Raji (cell line): ENCODE measurements around the gene METTL18.

Experiments
- POLR2A ChIP-seq: IDR thresholded peaks from 2 replicates; pipeline ENCODE4 v1.6.1; 2011; ENCODE audit warnings: low read depth, low read length, control low read depth; ENCODE audit not compliant: insufficient read depth

The METTL18 gene

DNA sequence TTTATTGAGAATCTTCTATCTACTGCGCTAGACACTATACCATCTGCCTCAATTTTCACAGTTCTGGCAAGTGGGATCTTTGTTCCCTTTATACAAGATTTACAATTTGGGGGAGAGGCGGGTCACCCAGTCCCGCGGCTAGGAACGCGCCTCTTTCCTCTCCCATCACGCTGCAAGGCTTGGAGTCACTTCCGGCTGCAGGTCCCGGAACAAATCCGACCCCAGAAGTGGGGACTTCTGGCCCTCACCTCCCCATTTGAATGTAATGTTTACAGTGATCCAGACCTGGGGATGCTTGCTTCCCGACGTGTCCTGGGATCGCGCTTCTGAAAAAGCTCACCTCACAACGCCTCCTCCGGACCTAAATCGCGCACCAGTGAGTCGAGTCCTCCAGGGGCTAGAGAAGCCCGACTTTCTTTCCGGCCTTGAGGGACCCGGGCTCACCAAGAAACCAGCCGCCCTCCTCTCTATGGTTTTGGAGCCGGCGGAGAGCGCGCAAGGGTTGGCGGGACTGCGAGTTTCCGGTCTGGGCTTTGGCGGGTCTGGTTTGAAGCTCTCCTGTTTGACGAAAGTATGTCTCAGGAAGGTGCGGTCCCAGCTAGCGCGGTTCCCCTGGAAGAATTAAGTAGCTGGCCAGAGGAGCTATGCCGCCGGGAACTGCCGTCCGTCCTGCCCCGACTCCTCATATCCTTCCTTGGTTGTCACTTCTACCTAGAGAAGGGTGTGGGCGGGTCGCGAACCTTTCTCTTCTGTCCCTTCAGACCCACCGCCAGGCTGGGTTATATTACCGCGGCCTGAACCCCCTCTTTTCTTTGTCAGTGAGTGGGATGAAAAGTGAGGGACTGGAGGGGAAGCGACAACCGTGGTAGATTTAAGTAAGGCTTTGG lies at the start of gene METTL18:
Gene METTL18, minus strand, starts transcription at position 378 of the 887 bp plus-strand sequence. CDS start 1,212 bp downstream, outside the sequence.
- TF ChIP-seq POLR2A: peak; percentile 82

DNA sequence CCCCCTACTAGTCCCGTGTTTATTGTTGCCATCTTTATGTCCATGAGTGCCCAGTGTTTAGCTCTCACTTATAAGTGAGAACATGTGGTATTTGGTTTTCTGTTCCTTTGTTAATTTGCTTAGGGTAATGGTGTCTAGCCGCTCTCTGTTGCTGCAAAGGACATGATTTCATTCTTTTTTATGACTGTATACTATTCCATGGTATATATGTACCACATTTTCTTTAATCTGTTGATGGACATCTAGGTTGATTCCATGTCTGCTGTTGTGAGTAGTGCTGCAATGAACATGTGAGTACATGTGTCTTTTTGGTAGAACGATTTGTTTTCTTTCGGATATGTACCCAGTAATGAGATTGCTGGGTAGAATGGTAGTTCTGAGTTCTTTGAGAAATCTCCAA lies 44.2 kb upstream of the METTL18 start:
- TF ChIP-seq POLR2A: no peak

DNA sequence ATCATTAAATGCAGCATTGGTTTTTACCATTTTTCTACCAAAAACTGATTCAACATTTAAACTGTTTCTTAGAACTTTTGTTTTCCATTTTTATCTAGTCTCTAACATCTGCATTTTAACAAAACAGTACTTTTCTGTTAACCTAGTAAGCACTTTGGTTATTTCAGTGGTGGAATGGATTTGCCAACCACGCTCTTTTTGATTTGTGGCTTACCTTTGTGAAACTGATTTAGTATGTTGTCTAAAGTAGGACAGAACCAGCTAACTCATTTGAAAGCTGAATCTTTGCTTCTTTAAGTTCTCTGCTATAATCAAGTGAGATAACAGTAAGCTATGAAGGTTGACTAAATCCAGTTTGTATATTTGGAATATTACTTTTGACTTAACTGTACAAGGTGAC lies 41.5 kb upstream of the METTL18 start:
- TF ChIP-seq POLR2A: no peak

DNA sequence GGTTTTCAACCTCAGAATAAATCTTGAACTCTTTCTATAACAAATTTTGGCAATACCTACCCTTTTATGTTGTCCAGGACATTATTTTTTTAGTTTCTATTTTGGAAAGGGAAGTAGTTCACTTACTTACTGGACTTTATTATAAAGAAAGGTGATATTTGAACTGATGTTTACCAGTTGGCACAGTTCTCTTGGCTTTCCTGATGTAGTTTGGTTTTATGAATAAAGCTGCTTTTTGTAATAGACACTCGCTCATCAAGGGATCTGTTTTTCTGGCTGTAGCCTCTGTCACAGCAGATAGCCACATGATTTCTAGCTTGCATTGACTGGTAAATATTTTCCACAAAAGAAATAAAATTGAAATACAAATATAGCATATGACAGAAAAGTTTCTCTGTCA lies 40.9 kb upstream of the METTL18 start:
- TF ChIP-seq POLR2A: no peak

DNA sequence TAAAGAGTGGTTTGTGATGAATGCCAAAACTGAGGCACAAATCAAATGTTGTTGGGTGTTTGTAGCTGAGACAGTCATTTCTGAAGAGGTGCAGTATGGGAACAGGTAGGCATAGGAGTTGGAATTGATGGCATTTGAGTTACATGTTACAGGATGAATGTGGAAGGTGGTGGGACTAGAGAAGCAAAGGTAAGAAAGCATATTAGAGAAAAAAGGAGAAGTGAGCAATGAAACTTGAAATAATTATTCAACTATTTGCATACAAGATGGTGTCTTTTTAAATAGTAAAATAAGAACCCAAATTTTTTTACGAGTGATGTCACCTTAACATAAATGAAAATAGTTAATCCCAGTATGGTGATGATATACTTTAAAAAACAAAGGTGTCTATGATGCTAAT lies 40.2 kb upstream of the METTL18 start:
- TF ChIP-seq POLR2A: no peak

DNA sequence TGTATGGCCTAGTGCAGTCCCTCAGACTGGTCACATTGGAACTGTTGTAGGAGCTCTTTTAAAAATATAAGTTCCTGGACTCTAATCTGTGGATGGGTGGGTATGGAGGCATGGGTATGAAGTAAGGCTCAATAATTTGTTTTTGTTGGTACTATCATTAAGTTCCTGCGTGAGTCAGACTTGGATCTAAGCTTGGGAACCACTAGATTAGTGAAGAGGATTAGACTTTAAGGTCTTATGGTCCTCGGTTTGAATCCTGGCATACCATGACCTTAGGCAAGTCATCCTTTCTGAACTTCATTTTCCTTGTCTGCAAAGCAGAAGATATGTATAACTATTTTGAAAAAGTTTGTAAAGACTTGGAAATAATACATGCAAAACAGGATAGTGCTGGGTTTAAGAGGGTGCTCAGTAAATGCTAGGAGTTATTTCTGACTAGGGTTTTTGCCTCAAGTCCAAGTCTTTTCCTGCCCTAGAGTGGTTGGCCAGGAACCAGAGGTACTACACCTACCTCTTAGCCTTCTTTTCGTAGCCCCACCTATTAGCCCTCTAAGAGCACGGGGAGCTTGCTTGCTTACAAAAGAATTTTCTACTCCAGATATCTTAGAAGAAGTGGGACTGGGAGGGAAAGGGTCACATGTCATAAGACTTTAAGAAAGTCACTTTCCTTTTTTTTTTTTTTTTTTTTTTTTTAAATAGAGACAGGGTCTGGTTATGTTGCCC lies 38.6 kb upstream of the METTL18 start:
- TF ChIP-seq POLR2A: no peak

DNA sequence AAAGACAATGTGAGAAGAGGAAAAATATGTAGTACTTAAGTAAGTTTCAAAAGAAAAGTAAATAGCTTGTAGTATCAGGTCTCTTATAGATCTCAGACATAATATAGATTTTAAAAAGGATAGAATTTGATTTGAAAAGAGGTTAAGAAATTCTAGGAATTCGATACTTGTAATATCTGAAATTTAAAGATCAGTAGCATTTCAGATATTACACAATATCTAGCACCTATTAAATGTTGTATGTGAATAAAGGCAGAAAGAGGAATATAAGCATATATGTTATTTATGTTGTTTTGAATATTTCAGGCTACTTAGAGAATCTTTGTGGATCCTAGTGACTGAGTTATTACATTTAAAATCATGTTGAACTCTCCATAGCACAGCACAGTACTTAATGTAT lies 35.0 kb upstream of the METTL18 start:
- no peak for TF ChIP-seq POLR2A

DNA sequence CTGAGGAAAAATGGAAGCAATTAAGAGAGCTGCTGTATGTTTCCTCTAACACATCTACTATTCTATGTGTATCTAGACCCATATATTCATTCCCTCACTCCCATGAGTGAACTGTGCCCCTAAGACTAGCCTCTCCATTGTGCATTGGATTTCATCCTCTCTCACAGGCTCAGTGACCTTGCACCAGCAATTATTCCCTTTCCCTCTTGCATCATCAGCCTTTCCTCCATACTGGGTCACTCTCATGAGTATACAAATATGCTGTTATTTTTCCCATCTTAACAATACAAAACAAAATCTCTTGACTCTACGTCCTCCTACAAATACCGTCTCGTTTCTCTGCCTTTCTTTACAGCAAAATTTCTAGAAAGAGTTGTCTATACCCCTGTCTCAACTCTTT lies 29.4 kb upstream of the METTL18 start:
- no peak for TF ChIP-seq POLR2A

DNA sequence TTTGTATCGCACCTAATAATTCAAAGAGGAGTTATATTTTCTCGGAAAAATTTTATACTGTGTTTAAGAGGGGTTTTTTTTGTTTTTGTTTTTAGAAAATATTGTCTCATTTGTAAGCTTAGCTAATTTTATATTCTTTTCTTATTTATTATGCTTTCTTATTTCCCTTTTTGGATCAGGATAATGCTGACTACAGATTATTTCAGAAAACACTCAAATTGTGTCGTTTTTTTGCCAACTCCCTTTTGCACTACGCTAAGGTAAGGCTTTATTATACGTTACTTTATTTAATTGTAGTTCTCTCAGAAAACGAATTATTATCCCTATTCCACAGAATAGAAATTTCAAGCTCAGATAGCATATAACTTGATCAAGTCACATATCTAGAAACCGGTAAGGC lies 26.8 kb upstream of the METTL18 start:
- no peak for TF ChIP-seq POLR2A

DNA sequence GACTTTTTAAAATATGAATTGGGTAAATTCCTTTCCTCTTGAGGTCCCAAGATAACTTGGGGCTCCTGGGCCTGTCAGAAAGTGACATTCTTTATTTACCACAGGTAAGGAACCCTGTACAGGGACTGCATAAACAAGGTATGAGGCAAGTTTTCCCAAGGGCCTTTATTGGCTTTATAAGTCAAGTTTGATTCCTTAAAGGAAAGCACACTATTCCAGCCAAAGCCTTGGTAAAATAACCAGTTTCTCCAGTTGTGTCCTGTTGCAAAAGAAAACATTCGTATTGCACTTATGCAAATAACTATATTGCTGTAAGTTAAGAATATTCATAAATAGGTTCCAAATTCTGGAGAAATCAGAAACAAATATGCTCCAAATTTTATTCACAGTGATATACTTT lies 21.9 kb upstream of the METTL18 start:
- TF ChIP-seq POLR2A: no peak

DNA sequence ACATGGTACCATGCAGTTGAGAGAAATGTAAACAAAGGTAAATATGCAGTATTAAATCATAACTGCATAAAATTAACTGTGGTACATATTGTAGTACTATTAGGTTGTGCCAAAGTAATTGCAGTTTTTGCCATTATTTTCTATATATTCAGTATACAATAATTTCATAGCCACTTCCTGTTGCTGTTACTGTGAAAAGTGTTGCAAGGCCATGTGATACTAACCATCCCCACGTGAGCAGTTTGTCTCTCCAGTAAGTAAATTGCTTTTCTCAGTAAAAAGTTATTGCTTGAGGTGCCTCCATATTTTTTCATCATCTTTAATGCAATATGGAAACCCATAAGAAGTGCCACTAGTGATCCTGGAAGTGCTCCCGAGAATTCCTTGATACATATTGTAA lies 19.6 kb upstream of the METTL18 start:
- no peak for TF ChIP-seq POLR2A

DNA sequence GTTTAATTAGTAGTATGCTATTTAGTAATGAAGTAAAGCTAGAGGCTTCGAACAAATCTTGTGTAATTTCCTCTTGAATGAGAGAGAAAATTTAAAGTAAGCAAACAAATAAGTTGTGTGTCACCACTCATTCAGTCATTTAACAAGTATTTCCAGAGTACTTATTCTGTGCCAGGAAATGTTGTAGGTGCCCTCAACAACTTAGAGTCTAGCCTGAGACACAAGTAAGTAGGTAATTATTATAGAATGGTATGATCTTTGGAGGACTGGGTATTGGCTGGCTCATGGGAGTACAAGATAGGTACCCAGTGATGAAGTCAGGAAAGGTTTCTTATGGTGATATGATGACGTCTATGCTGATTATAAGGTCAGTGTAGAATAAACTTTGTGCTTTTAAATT lies 17.4 kb upstream of the METTL18 start:
- no peak for TF ChIP-seq POLR2A

DNA sequence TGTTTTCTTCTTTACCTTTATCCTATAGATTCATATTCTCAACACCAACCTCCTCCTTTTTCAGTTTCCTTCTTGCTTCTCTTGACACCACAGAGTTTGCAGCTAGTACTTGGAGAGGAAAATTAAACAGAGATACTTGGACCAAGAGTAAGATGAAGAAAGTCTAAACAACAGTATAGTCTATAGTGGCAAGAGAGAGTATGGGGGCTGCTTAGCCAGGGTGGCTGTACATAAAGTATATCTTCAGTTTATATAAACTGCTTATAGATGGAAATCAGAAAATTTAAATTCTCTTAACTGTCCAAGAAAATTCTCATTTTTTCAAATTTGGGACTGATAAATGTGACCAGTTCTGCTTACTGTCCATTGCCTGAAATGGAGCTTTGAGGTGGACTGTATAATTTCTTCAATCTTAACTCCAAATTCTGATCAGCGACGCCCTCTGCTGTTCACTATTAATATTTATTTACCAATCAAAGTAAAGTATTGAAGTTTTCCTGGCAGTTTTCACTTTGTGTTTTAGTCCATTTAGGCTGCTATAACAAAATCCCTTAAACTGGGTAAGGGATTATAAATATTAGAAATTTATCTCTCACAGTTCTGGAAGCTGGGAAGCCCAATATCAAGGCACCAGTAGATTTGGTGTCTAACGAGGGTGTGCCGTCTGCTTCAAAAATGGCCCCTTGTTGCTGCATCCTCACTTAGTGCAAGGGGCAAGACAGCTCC lies 14.8 kb upstream of the METTL18 start:
- no peak for TF ChIP-seq POLR2A

DNA sequence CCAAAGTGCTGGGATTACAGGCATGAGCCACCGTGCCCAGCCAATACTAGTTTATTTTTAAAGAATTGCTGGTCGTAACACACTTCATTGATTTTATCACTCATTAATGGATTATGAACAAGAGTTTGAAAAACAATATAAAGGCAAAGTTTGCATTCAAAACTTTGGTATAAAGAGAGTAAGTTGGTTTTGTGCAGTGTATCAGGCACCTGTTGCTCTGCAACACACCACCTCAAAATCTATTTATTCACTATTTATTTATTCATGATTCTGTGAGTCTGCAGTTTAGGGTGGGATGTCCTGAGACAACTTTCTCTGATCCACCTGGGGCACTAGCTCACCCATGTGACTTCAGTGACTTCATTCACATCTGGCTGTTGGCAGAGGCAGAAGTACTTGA lies 10.2 kb upstream of the METTL18 start:
- no peak for TF ChIP-seq POLR2A

DNA sequence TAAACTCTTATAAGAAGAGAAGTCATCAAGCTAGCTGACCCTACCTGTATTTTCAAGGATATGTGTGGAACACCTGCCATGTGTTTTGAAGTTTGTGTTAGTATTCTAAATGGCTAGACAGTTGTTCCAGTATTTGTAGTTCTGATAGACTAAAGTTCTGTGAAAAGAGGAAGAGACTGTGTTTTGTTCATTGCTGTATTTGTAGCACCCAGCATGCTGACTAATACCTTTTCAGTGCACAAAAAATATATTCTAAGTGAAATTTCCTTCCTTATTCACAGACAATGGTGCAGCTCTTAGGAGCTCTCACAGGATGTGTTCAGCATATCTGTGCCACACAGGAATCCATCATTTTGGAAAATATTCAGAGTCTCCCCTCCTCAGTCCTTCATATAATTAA lies 8.2 kb upstream of the METTL18 start:
- no peak for TF ChIP-seq POLR2A

DNA sequence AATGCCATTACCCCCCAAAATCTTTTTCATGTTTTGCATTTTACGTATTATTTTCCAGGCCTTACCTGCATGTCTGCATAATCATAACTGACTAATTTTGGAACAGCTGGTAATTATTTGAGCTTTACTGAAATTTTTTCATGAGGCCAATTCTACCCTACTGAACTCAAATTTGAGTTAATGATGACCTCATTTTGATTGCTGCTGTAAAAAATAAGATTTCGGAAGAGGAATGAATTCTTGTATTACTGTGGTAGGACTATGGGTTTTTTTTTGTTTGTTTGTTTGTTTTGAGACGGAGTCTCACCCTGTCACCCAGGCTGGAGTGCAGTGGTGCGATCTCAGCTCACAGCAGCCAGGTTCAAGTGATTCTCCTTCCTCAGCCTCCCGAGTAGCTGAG lies 2.6 kb upstream of the METTL18 start:
- TF ChIP-seq POLR2A: no peak
